H1 (cell line): ENCODE measurements around the gene ERCC1. TPM values are rescaled to one million over a fixed set of nuclear protein-coding genes. Genes with fewer than 3 reads are reported as not detected.

Experiments used
- CTCF ChIA-PET: fragments of 300-600 bp; sonication (Branson Sonifier 250); formaldehyde crosslinking; loops from one replicate; lab custom pipeline; 2021; ENCODE audit not compliant: partially characterized antibody; lab: Charles Lee
- POLR2A ChIA-PET: fragments of 300-600 bp; sonication (Branson Sonifier 250); formaldehyde crosslinking; loops from one replicate; lab custom pipeline; 2021; ENCODE audit warnings: inconsistent platforms; ENCODE audit not compliant: partially characterized antibody; lab: Charles Lee
- DNase-seq, 2 experiments: peaks; one replicate each; pipeline versions ENCODE4 v3.0.0 to v3.0.0-alpha.2; 2010 to 2022; ENCODE audit warnings: low spot score in 2 of 2, low read depth in 1 of 2, mixed read lengths in 1 of 2
- FAIRE-seq: peaks from 2 replicates; lab custom pipeline; 2011; peaks lifted over from hg19 to GRCh38; lab: Jason Lieb, UNC
- H2AFZ ChIP-seq: 2 replicates; pipeline ENCODE4 v1.8.1; 2012; ENCODE audit warnings: low read length, inconsistent platforms
- H2AK5ac ChIP-seq: 2 replicates; pipeline ENCODE4 v1.6.1; 2013; ENCODE audit warnings: low read depth, low read length
- H2BK120ac ChIP-seq: replicated peaks from 2 replicates; pipeline ENCODE3; 2013; ENCODE audit warnings: low read depth, low read length, inconsistent platforms
- H2BK12ac ChIP-seq: 2 replicates; pipeline ENCODE4 v1.6.1; 2013; ENCODE audit warnings: low read depth, low read length
- H2BK15ac ChIP-seq: 2 replicates; pipeline ENCODE4 v1.6.1; 2013; ENCODE audit warnings: low read length
- H2BK20ac ChIP-seq: 2 replicates; pipeline ENCODE4 v1.6.1; 2013; ENCODE audit warnings: low read length
- H2BK5ac ChIP-seq: 2 replicates; pipeline ENCODE4 v1.6.1; 2013; ENCODE audit warnings: low read depth, low read length
- H3K14ac ChIP-seq: 2 replicates; pipeline ENCODE4 v1.6.1; 2013; ENCODE audit warnings: inconsistent platforms; ENCODE audit not compliant: insufficient read length
- H3K18ac ChIP-seq: 2 replicates; pipeline ENCODE4 v1.6.1; 2013; ENCODE audit warnings: low read length; ENCODE audit errors: extremely low read depth
- H3K23ac ChIP-seq: 2 replicates; pipeline ENCODE4 v1.6.1; 2013; ENCODE audit warnings: inconsistent platforms; ENCODE audit not compliant: insufficient read length
- H3K23me2 ChIP-seq: 2 replicates; pipeline ENCODE4 v1.6.1; 2013; ENCODE audit warnings: low read depth, low read length
- H3K27ac ChIP-seq: 2 replicates; pipeline ENCODE4 v1.6.1; 2011; ENCODE audit warnings: low read depth, low read length, inconsistent platforms
- H3K27me3 ChIP-seq, 4 experiments: replicated peaks in 1 of 4; 1 replicate in 1 of 4; 2 replicates in 3 of 4; pipeline versions ENCODE4 v1.6.1 to v1.8.1; 2011 to 2013; ENCODE audit warnings: low read length in 3 of 4, mild to moderate bottlenecking in 3 of 4, inconsistent platforms in 2 of 4, mixed read lengths in 2 of 4, moderate library complexity in 1 of 4; ENCODE audit not compliant: control insufficient read depth in 3 of 4, insufficient read depth in 3 of 4; ENCODE audit errors: extremely low read depth in 1 of 4
- H3K36me3 ChIP-seq, 4 experiments: 2 replicates each; pipeline versions ENCODE4 v1.6.1 to v1.8.1; 2011 to 2013; ENCODE audit warnings: mild to moderate bottlenecking in 4 of 4, low read length in 3 of 4, moderate library complexity in 2 of 4, control low read depth in 1 of 4, inconsistent platforms in 1 of 4; ENCODE audit not compliant: insufficient read depth in 4 of 4, control insufficient read depth in 2 of 4
- H3K4ac ChIP-seq: replicated peaks from 2 replicates; pipeline ENCODE3; 2013; ENCODE audit warnings: low read length, low read depth, mixed read lengths, inconsistent platforms; ENCODE audit not compliant: insufficient read length
- H3K4me1 ChIP-seq, 4 experiments: replicated peaks in 1 of 4; 1 replicate in 1 of 4; 2 replicates in 3 of 4; pipeline versions ENCODE4 v1.6.1 to v1.8.1; 2011 to 2013; ENCODE audit warnings: low read length in 3 of 4, inconsistent platforms in 2 of 4, mixed read lengths in 1 of 4; ENCODE audit not compliant: insufficient read depth in 4 of 4, control insufficient read depth in 3 of 4
- H3K4me2 ChIP-seq, 2 experiments: 2 replicates each; pipeline versions ENCODE4 v1.6.1 to v1.8.1; 2011 to 2013; ENCODE audit warnings: low read depth in 2 of 2, low read length in 2 of 2, control low read depth in 1 of 2, inconsistent platforms in 1 of 2, mild to moderate bottlenecking in 1 of 2; ENCODE audit not compliant: insufficient read depth in 1 of 2
- H3K4me3 ChIP-seq, 4 experiments: fragments of 200-600, 300-600 bp in 1 of 4; sonication (generic), shearing (Covaris generic), sonication (Bioruptor Twin) in 1 of 4; 2 replicates each; pipeline versions ENCODE4 v1.5.1 to v1.8.1; 2011 to 2016; ENCODE audit warnings: low read length in 4 of 4, low read depth in 3 of 4, control low read depth in 2 of 4, inconsistent platforms in 2 of 4, mild to moderate bottlenecking in 2 of 4, mixed read lengths in 1 of 4, moderate library complexity in 1 of 4; ENCODE audit not compliant: insufficient read depth in 2 of 4; ENCODE audit errors: extremely low read depth in 1 of 4
- H3K56ac ChIP-seq: replicated peaks from 2 replicates; pipeline ENCODE3; 2013; ENCODE audit warnings: low read depth, mild to moderate bottlenecking, mixed read lengths, low read length, inconsistent platforms; ENCODE audit not compliant: insufficient read length
- H3K79me1 ChIP-seq: 2 replicates; pipeline ENCODE4 v1.6.1; 2013; ENCODE audit warnings: low read depth, low read length, control low read depth
- H3K79me2 ChIP-seq, 2 experiments: 2 replicates each; pipeline versions ENCODE4 v1.6.1 to v1.8.1; 2012 to 2013; ENCODE audit warnings: low read length in 2 of 2, mild to moderate bottlenecking in 2 of 2, inconsistent platforms in 1 of 2; ENCODE audit not compliant: insufficient read depth in 2 of 2, control insufficient read depth in 1 of 2
- H3K9ac ChIP-seq, 4 experiments: replicated peaks in 1 of 4; 1 replicate in 1 of 4; 2 replicates in 3 of 4; pipeline versions ENCODE4 v1.6.1 to v1.8.1; 2011 to 2013; ENCODE audit warnings: low read depth in 3 of 4, low read length in 3 of 4, control low read depth in 2 of 4, mild to moderate bottlenecking in 2 of 4, moderate library complexity in 2 of 4, inconsistent platforms in 1 of 4; ENCODE audit errors: extremely low read depth in 1 of 4
- H3K9me3 ChIP-seq, 2 experiments: 2 replicates each; pipeline versions ENCODE4 v1.6.1 to v1.8.1; 2012 to 2013; ENCODE audit warnings: mild to moderate bottlenecking in 2 of 2, moderate library complexity in 2 of 2, control low read depth in 1 of 2, inconsistent platforms in 1 of 2, low read depth in 1 of 2, low read length in 1 of 2, mixed read lengths in 1 of 2; ENCODE audit not compliant: insufficient read depth in 2 of 2
- H4K20me1 ChIP-seq, 2 experiments: replicated peaks in 1 of 2; 2 replicates each; pipeline versions ENCODE3 to v1.8.1; 2011 to 2013; ENCODE audit warnings: inconsistent platforms in 2 of 2, low read length in 2 of 2, mild to moderate bottlenecking in 1 of 2; ENCODE audit not compliant: insufficient read depth in 2 of 2, control insufficient read depth in 1 of 2
- H4K5ac ChIP-seq: 2 replicates; pipeline ENCODE4 v1.6.1; 2013; ENCODE audit warnings: low read length, low read depth, mixed read lengths, inconsistent platforms; ENCODE audit not compliant: insufficient read length
- H4K8ac ChIP-seq: 2 replicates; pipeline ENCODE4 v1.8.0; 2013; ENCODE audit warnings: mild to moderate bottlenecking, moderate library complexity, low read length, inconsistent platforms; ENCODE audit not compliant: insufficient read depth; ENCODE audit errors: extremely low read depth
- H4K91ac ChIP-seq: replicated peaks from 2 replicates; pipeline ENCODE3; 2013; ENCODE audit warnings: low read length, mixed read lengths, inconsistent platforms; ENCODE audit not compliant: insufficient read length
- SIX5 ChIP-seq: IDR thresholded peaks from 2 replicates; pipeline ENCODE4 v1.6.1; 2011; ENCODE audit warnings: mild to moderate bottlenecking, low read depth, low read length
- YY1 ChIP-seq: IDR thresholded peaks from 2 replicates; pipeline ENCODE4 v1.6.1; 2011; ENCODE audit warnings: low read depth, mild to moderate bottlenecking, low read length
- WGBS, 2 experiments: shearing (Covaris generic) in 1 of 2; methylation state at CpG; one replicate each; pipeline versions ENCODE4 v1.1.6 to v1.1.7; 2013 to 2015; ENCODE audit warnings: low lambda C conversion rate in 2 of 2, mixed read lengths in 2 of 2, inconsistent platforms in 1 of 2, low coverage in 1 of 2, missing lambda C conversion rate in 1 of 2; ENCODE audit not compliant: insufficient replicate concordance in 2 of 2, insufficient coverage in 1 of 2, insufficient read length in 1 of 2; ENCODE audit errors: extremely low coverage in 1 of 2, missing lambda C conversion rate in 1 of 2; 5-methylcytosine and 5-hydroxymethylcytosine counted together
- polyA plus RNA-seq, 7 experiments: library from polyadenylated mRNA; depleted of rRNA in 3 of 7; stranded (reverse) in 5 of 7; unstranded in 2 of 7; fragments of >200 nt in 5 of 7; fragments of 200-250 nt in 2 of 7; gene quantifications; 1 replicate in 5 of 7; 2 replicates in 1 of 7; 4 replicates in 1 of 7; pipeline versions ENCODE4 v1.2.1 to v1.2.3, GENCODE V29; 2011 to 2013; ENCODE audit warnings: missing spikeins in 2 of 7, mixed read lengths in 2 of 7
- total RNA-seq: library from RNA; stranded (reverse); fragmentation: NEBNext Ultra II Directional; extraction: Animal tissue kit (Norgen Biotek cat#: 25700); gene quantifications from 2 replicates; pipeline ENCODE4 v1.2.1, GENCODE V29; 2021

Gene ERCC1
- total and polyA plus RNA-seq, 2 of the 8 experiments (the other 6 are each of a cell fraction or from before 2014, with no cell fraction given): 44.7 to 94.2 TPM

- no peak overlapping the region for H2BK5ac ChIP-seq
- H2BK12ac ChIP-seq: no peak overlapping the region
- H4K5ac ChIP-seq: no peak overlapping the region
- no peak overlapping the region for H3K4ac ChIP-seq
- H3K36me3 ChIP-seq: peaks cover 3 to 10% (median 4%) of the 10 kb centered on the region in 4 experiments; a peak in 6 of 8 replicates
- H4K91ac ChIP-seq: no peak overlapping the region
- DNase-seq (no peak), FAIRE-seq (no peak)
- no peak overlapping the region for H3K27ac ChIP-seq
- H3K23me2 ChIP-seq: peaks cover 19% of the 10 kb centered on the region
- H3K56ac ChIP-seq: no peak overlapping the region
- no peak overlapping the region for H3K4me3 ChIP-seq
- no peak overlapping the region for H2BK120ac ChIP-seq
- H3K23ac ChIP-seq: no peak overlapping the region
- peaks cover 0 to 8% of the 10 kb centered on the region in 2 experiments; a peak in 1 of 4 replicates for H3K79me2 ChIP-seq
- H3K4me2 ChIP-seq: no peak overlapping the region; a peak in 2 of 4 replicates
- TF ChIP-seq YY1: no peak
- no peak for TF ChIP-seq SIX5
- no peak overlapping the region for H2BK20ac ChIP-seq
- WGBS, 2 experiments: 95% methylated on average over 8 of the region's 8 CpGs; no CpG with 5 or more reads in 1 of the 2 experiments
- peaks cover 0 to 4% (median 0%) of the 10 kb centered on the region in 4 experiments; a peak in 1 of 7 replicates for H3K27me3 ChIP-seq
- no peak overlapping the region for H3K14ac ChIP-seq
- no peaks in the 10 kb centered on the region for H3K9me3 ChIP-seq
- no peak overlapping the region for H3K9ac ChIP-seq
- H2BK15ac ChIP-seq: no peak overlapping the region
- ChIA-PET POLR2A (interaction anchor here (1.1 to 3.4 kb wide), 6 partner anchors 12 to 78 kb away, joined by 3 to 19 read pairs (median 4); partner anchors contain the start of genes ERCC1 and FOSB), CTCF (interaction anchor here (1.5 to 2.4 kb wide), 2 partner anchors 70 to 78 kb away, joined by 4 to 11 read pairs; no protein-coding TSS in a partner anchor)
- H3K18ac ChIP-seq: no peak overlapping the region
- H4K20me1 ChIP-seq: peaks cover 0 to 6% of the 10 kb centered on the region in 2 experiments
- peaks cover 3 to 16% (median 9%) of the 10 kb centered on the region in 4 experiments; a peak in 5 of 7 replicates for H3K4me1 ChIP-seq
- no peak overlapping the region for H2AFZ ChIP-seq
- H4K8ac ChIP-seq: no peak overlapping the region
- no peak overlapping the region for H2AK5ac ChIP-seq
- H3K79me1 ChIP-seq: peaks cover 9% of the 10 kb centered on the region; the same call in 1 of the 2 replicates
Observed at GRCh38 chr19:45408121-45408520, 15.6 kb downstream of the ERCC1 start.
